Lung (tissue), 12 donors: Measurements from ENCODE around the gene ADAM22. TPM values are rescaled to one million over a fixed set of nuclear protein-coding genes. Genes with fewer than 3 reads are reported as not detected.

Experiments
- ATAC-seq: fragments of 200-7000 bp; cut with Tn5 transposase; one replicate; pipeline ENCODE4 v1.9.1; 2020; ENCODE audit warnings: moderate number of reproducible peaks; ENCODE audit not compliant: insufficient read depth, low FRiP score
- DNase-seq, 3 donors: peaks; one replicate each; pipeline ENCODE4 v3.0.0-alpha.2; 2013 to 2017
- H3K27ac ChIP-seq, 2 donors: one replicate each; pipeline ENCODE4 v1.5.1; 2013; ENCODE audit warnings: mild to moderate bottlenecking in 2 of 2, moderate library complexity in 2 of 2, control low read depth in 1 of 2, inconsistent platforms in 1 of 2, low read depth in 1 of 2, low read length in 1 of 2
- H3K27me3 ChIP-seq, 3 donors: one replicate each; pipeline ENCODE4 v1.5.1; 2013; ENCODE audit warnings: low read length in 2 of 3; ENCODE audit not compliant: control insufficient read depth in 3 of 3, insufficient read depth in 3 of 3
- H3K36me3 ChIP-seq, 4 donors: one replicate each; pipeline ENCODE4 v1.5.1; 2013; ENCODE audit warnings: low read length in 4 of 4, mild to moderate bottlenecking in 1 of 4, moderate library complexity in 1 of 4; ENCODE audit not compliant: control insufficient read depth in 4 of 4, insufficient read depth in 4 of 4
- H3K4me1 ChIP-seq, 5 donors: one replicate each; pipeline ENCODE4 v1.5.1; 2013; ENCODE audit warnings: low read length in 5 of 5, mild to moderate bottlenecking in 2 of 5, moderate library complexity in 1 of 5; ENCODE audit not compliant: control insufficient read depth in 5 of 5, insufficient read depth in 5 of 5
- H3K4me3 ChIP-seq: one replicate; pipeline ENCODE4 v1.5.1; 2013; ENCODE audit warnings: mild to moderate bottlenecking, control low read depth, moderate library complexity
- H3K9ac ChIP-seq, 2 donors: one replicate each; pipeline ENCODE4 v1.5.1; 2013; ENCODE audit warnings: low read length in 2 of 2, control low read depth in 1 of 2; ENCODE audit not compliant: insufficient read depth in 1 of 2
- H3K9me3 ChIP-seq, 4 donors: one replicate each; pipeline ENCODE4 v1.5.1; 2013; ENCODE audit warnings: low read length in 3 of 4, mild to moderate bottlenecking in 1 of 4, moderate library complexity in 1 of 4; ENCODE audit not compliant: control insufficient read depth in 4 of 4, insufficient read depth in 3 of 4
- WGBS, 2 donors: extraction: QIAGEN DNeasy Blood & Tissue Kit; methylation state at CpG; one replicate each; pipeline ENCODE4 v1.1.7; 2013; 5-methylcytosine and 5-hydroxymethylcytosine counted together
- polyA plus RNA-seq, 2 donors: library from polyadenylated mRNA; stranded (reverse); fragments of 200-250 nt; gene quantifications; one replicate each; pipeline ENCODE4 v1.2.1, GENCODE V29; 2013
- total RNA-seq, 2 donors: library from RNA; depleted of rRNA in 1 of 2; stranded (reverse); fragments of >200 nt in 1 of 2; gene quantifications; one replicate each; pipeline ENCODE4 v1.2.1, GENCODE V29; 2014 to 2021
- TF ChIP-seq, protein P1 (sequence below): IDR thresholded peaks from 2 replicates; pipeline ENCODE4 v1.5.1; 2012; ENCODE audit warnings: mild to moderate bottlenecking; ENCODE audit errors: control extremely low read depth, extremely low read depth
- donor health status: control.
- donor health status: control.
- donor health status: Bipolar disorder and iron deficiency.
- donor health status: healthy.
- donor health status: DM: yes; HTN: yes; CAD: no.

The ADAM22 gene
- total and polyA plus RNA-seq, 4 donors = 0.13 to 17.7 (median 0.97) TPM

GRCh38 chr7:88191911-88192310 is 257.9 kb downstream of the ADAM22 start:
- 89 to 93% methylated on average over 3 of the region's 3 CpGs for WGBS, 2 donors
- ATAC-seq (no peak), DNase-seq (no peak)
- Histone ChIP-seq H3K4me1 (peaks cover 0 to 6% (median 0%) of the 10 kb centered on the region in 5 donors), H3K27me3 (no peaks in the 10 kb centered on the region), H3K4me3 (no peak overlapping the region), H3K9me3 (no peaks in the 10 kb centered on the region), H3K9ac (no peak overlapping the region), H3K36me3 (no peaks in the 10 kb centered on the region), H3K27ac (no peak overlapping the region)
- TF ChIP-seq, protein P1, sequence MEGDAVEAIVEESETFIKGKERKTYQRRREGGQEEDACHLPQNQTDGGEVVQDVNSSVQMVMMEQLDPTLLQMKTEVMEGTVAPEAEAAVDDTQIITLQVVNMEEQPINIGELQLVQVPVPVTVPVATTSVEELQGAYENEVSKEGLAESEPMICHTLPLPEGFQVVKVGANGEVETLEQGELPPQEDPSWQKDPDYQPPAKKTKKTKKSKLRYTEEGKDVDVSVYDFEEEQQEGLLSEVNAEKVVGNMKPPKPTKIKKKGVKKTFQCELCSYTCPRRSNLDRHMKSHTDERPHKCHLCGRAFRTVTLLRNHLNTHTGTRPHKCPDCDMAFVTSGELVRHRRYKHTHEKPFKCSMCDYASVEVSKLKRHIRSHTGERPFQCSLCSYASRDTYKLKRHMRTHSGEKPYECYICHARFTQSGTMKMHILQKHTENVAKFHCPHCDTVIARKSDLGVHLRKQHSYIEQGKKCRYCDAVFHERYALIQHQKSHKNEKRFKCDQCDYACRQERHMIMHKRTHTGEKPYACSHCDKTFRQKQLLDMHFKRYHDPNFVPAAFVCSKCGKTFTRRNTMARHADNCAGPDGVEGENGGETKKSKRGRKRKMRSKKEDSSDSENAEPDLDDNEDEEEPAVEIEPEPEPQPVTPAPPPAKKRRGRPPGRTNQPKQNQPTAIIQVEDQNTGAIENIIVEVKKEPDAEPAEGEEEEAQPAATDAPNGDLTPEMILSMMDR = no peak

DNA sequence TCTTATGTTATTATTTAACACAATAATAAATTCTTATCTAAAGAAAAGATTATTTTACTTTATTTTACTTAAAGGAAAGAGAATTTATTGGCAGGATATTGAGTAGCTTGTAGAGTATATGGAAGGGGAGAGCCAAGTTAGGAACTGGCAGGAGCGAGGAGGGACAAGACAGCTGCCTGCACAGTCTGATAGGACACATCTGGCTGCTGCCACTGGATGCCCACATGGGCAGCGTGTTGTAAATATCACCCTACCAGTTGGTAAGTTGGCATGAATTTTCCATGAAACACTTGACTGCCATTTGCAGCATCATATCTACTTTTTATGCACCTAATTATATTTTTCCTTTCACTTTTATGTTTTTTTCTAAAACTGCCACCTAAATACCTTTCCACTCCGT is 266.2 kb downstream of the ADAM22 start:
- Histone ChIP-seq H3K36me3 (peaks cover 13 to 20% (median 18%) of the 10 kb centered on the region in 4 donors), H3K9me3 (no peaks in the 10 kb centered on the region), H3K9ac (no peak overlapping the region), H3K27ac (no peak overlapping the region), H3K4me3 (no peak overlapping the region), H3K27me3 (no peaks in the 10 kb centered on the region), H3K4me1 (peaks cover 0 to 2% (median 0%) of the 10 kb centered on the region in 5 donors)
- WGBS, 2 donors = 86 to 87% methylated on average over 3 of the region's 3 CpGs
- TF ChIP-seq, protein P1 = no peak
- DNase-seq (no peak), ATAC-seq (no peak)

GRCh38 chr7:88200789-88201188 is 266.7 kb downstream of the ADAM22 start:
- Histone ChIP-seq H3K9ac (no peak overlapping the region), H3K4me3 (no peak overlapping the region), H3K4me1 (peaks cover 0 to 2% (median 0%) of the 10 kb centered on the region in 5 donors), H3K27ac (no peak overlapping the region), H3K27me3 (no peaks in the 10 kb centered on the region), H3K9me3 (no peaks in the 10 kb centered on the region), H3K36me3 (peaks cover 16 to 21% (median 18%) of the 10 kb centered on the region in 4 donors)
- WGBS, 2 donors = 83 to 92% methylated on average over 4 of the region's 4 CpGs
- DNase-seq = no peak
- ATAC-seq = no peak
- TF ChIP-seq, protein P1 = no peak

DNA sequence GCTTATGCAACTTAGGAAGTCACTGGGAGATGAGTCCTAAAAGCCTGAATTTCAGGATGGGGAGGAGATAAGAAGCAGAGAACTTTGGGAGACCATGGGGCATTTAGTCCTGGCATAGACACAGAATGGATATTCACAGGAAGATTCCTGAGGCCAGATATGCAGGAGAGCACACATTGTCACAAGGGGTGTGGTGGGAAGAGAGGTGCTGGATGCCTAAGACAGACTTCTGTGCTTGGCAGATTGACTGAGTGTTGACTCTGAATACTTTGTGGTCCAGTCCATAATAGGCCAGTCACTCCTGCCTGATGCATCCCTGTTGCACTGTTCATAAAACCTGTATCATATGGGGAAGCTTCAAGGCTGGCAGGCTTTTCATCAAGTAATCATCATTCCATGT is 267.3 kb downstream of the ADAM22 start:
- no peak overlapping the region for H3K27ac ChIP-seq
- no peak for ATAC-seq
- TF ChIP-seq, protein P1 = no peak

More for the DNA sequence above, 267.3 kb downstream of the ADAM22 start:
- DNase-seq = no peak
- no peak overlapping the region for H3K4me3 ChIP-seq
- H3K4me1 ChIP-seq = peaks cover 0 to 4% (median 0%) of the 10 kb centered on the region in 5 donors
- no peaks in the 10 kb centered on the region for H3K9me3 ChIP-seq
- no peaks in the 10 kb centered on the region for H3K27me3 ChIP-seq
- no peak overlapping the region for H3K9ac ChIP-seq
- peaks cover 16 to 24% (median 19%) of the 10 kb centered on the region in 4 donors for H3K36me3 ChIP-seq
